ENCODE data around the gene SLC4A4.

SLC4A4 gene

GRCh38 chr4:71549516-71550160 lies 210.8 kb downstream of the SLC4A4 start:
- no peak for DNase-seq

DNA sequence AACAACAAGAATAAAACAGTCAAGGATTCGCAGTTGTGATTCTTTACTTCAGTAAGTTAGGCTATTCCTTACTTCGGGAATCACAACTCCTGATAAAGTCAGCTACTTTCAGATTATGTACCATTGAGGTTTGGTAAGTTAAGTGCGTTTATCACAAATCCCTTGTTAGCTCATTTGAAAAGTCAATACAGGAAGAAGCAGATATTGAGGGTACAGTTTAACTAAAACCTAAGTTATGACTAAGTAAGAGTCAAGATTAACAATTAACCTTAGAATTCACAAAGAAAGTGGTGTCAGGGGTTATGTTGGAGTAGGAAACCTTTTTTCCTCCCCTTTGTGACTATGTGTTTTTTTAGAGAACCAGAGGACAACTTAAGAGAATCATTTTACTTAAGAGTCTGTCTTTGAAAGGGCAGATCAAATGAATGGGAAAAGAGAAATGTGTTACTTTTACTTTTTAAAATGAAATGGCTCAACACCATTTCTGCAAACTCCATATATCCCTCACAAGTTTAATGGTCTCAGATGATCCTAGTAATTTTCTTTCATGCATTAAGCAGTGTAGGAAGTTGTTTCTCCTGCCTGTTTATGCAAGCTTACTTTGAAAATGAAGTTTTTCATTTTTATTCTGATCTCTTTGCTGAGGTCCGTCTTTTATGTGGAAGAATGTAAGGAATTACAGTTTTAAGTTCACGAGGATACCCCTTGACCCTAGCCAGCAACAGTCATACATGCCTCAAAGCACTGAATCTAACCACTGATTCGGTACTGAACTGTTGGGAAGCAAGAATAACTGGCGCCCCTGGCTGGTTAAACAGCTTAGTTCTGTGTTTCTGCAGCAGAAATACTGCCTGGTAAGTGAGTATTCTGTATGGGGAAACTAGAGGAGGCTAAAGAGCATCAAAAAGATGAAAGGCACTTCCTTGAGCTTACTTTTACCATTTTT lies 211.7 kb downstream of the SLC4A4 start:
- no peak for DNase-seq

DNA sequence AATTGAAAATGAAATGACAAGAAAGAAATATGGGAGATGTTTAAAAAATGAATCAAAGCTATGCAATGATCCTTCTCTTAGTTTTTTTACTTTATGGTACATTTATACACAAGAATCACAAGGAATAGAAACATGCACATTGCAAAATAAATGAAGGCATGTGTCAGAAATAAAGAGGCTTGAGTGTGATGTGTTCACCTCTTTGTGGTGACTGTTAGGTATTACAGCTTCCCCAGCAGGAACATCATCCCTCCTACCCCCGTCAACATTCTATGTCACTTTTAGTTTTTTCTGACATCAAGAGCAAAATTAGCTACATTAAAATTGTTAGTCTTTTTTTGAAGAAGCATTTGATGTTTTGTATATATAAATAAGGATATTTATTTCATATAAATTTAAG lies 214.8 kb downstream of the SLC4A4 start:
- no peak for DNase-seq

- DNase-seq = no peak
Measured at GRCh38 chr4:71554025-71554424, 215.2 kb downstream of the SLC4A4 start.

- no peak for DNase-seq
Measured at GRCh38 chr4:71558248-71558647, 219.4 kb downstream of the SLC4A4 start.

DNA sequence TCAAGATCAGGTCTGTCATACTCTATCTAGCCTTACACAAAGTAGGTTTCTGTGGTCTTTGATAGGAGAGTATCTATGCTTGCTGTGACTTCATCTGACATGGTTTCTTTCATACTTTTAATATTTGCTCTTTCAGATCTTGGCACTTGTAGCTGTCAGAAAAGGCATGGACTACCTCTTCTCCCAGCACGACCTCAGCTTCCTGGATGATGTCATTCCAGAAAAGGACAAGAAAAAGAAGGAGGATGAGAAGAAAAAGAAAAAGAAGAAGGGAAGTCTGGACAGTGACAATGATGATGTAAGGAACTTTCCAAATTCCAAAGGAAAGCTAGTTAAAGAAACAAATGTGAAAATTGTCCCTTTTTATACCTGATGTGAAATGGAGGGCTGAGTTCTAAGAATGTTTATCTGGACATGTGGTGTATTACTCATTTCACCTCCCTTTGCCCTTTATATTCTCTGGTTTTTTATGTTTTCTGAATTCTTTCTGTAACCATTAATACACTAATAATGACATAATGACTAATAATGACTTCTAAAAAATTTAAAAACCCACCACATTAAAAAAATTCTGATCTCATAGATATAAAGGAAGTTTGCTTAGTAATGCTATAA lies 221.2 kb downstream of the SLC4A4 start:
- DNase-seq = no peak

- no peak for DNase-seq
Measured at GRCh38 chr4:71564775-71565174, 226.0 kb downstream of the SLC4A4 start.

- no peak for DNase-seq
Measured at GRCh38 chr4:71566856-71567255, 228.0 kb downstream of the SLC4A4 start.

DNA sequence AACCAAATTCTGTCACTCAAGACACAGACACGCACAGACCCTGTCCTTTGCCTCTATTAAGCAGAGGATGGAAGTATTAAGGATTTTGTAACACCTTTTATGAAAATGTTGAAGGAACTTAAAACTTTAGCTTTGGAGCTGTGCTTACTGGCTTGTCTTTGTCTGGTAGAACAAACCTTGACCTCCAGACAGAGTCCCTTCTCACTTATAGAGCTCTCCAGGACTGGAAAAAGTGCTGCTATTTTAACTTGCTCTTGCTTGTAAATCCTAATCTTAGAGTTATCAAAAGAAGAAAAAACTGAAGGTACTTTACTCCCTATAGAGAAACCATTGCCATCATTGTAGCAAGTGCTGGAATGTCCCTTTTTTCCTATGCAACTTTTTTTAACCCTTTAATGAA lies 229.3 kb downstream of the SLC4A4 start:
- DNase-seq = no peak

- no peak for DNase-seq
Measured at GRCh38 chr4:71570492-71570891, 231.7 kb downstream of the SLC4A4 start.

- DNase-seq = no peak
Measured at GRCh38 chr4:71571346-71571745, 232.5 kb downstream of the SLC4A4 start.

DNA sequence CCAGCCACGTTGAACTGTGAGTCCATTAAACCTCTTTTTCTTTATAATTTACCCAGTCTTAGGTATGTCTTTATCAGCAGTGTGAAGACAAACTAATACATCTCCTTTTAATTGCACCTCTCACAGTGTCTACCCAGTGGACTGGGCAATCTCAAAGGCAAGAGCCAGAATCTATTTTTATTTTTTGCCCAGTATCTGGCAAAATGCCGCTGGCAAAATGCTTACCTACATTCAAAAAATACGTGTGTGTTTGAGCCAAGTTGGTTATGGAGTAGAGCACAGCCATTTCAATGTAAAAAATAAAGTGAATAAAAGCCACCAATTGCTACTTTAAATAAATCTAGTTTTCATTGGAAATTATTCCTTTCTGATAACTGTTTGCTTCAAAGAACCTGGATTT lies 245.2 kb downstream of the SLC4A4 start:
- DNase-seq = no peak

- no peak for DNase-seq
Measured at GRCh38 chr4:71584585-71584984, 245.8 kb downstream of the SLC4A4 start.

DNA sequence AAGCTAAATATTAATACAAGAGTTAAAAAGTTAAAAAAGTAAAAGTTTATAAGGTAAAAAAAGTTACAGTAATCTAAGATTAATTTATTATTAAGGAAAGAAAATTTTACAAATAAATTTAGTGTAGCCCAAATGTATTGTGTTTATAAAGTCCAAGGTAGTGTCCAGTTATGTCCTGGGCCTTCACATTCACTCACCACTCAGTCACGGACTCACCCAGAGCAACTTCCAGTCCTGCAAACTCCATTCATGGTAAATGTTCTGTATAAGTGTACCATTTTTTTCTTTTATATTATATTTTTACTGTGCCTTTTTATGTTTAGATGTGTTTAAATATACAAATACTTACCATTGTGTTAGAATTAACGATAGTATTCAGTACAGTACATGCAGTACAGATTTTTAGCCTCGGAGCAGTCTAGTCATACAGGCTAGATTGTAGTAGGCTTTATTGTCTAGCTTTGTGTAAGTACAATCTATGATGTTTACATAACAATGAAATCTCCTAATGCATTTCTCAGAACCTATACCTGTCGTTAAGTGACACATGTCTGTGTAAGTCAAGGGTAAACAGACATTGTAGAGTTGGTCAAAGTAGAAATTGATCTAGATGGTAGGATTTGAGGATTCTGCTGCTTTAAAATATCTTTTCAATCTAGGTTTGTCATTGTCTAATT lies 247.4 kb downstream of the SLC4A4 start:
- DNase-seq = no peak

DNA sequence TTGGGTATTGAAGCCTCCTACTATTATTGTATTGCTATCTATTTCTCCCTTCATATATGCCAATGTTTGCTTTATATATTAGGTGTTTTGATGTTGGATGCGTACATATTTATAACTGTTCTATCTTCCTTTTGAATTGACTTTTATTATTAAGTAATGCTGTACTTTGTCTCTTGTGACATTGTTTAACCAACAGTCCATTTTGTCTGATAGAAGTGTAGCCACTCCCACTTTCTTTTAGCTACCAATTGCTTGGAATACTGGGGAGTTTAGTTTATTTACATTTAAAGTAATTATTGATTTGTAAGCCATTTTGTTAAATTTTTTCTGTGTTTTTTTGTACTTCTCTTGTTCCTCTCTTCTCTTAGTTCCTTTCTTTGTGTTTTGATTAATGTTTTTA lies 249.2 kb downstream of the SLC4A4 start:
- DNase-seq = no peak

- DNase-seq = no peak
Measured at GRCh38 chr4:71592793-71593192, 254.0 kb downstream of the SLC4A4 start.

DNA sequence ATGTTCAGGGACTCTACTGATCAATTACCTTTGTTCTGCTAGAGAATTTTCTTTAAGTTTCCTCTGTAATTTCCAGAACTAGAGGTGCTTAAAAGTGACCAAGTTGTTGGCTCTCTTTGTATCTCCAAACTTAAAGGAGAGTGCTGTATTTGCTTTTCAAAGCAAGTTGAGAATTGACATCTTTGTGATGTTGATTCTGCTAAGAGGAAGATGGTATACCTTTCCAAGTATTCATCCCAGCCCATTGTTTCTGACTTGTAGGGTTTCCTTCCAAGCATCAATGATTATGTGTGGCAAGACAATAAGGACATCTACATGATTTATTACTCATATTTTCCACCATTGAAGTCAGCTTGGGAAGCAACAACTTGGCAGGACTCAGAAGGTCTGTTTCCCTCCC lies 254.5 kb downstream of the SLC4A4 start:
- DNase-seq = no peak

GRCh38 chr4:71595576-71596108 lies 256.8 kb downstream of the SLC4A4 start:
- no peak for DNase-seq

DNA sequence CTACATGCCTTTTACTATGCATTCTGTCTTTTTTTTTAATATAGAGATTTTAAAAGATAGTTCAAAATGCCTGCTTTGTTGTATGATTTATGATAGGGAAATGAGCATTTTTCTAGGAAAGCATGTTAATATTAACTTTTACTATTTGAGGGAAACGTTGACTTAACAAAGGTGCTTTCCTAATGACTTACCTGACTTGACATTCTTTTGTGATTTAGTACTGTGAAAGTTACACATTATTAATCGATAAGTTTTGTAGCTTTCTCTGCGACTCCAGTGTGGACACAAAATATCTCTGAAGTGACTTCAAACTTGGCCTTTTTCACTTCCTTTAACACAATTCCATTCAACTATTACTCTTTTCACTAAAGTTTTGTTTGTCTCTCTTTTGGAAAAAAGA lies 260.8 kb downstream of the SLC4A4 start:
- DNase-seq = no peak

- DNase-seq = no peak
Measured at GRCh38 chr4:71602289-71602900, 263.6 kb downstream of the SLC4A4 start.

GRCh38 chr4:71604785-71605184 lies 266.0 kb downstream of the SLC4A4 start:
- DNase-seq = no peak

DNA sequence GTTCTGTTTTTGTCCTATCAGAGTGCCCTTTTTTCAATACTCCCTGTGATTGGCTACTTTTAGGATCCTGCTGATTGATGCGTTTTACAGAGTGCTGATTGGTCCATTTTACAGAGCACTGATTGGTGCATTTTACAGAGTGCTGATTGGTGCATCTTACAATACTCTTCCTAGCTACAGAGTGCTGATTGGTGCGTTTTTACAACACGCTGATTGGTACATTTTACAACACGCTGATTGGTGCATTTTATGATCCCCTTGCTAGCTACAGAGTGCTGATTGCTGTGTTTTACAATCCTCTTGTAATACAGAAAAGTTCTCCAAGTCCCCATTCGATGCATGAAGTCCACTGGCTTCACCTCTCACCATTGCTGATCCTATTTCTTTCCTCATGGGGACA lies 268.3 kb downstream of the SLC4A4 start:
- no peak for DNase-seq
